Fibroblast of lung (primary cell): ENCODE data around the gene ECI2. TPM values are rescaled to one million over a fixed set of nuclear protein-coding genes. Genes with fewer than 3 reads are reported as not detected.

ENCODE experiments used
- DNase-seq, 2 donors: peaks; one replicate each; pipeline versions ENCODE4 v3.0.0 to v3.0.0-alpha.2; 2010; ENCODE audit warnings: low read depth in 2 of 2
- H2AFZ ChIP-seq: 2 replicates; pipeline ENCODE4 v1.5.1; 2012; ENCODE audit warnings: low read length, control low read depth, inconsistent platforms
- H3K27ac ChIP-seq: 2 replicates; pipeline ENCODE4 v1.5.1; 2011; ENCODE audit warnings: low read length, control low read depth; ENCODE audit not compliant: insufficient read depth
- H3K27me3 ChIP-seq: 2 replicates; pipeline ENCODE4 v1.5.1; 2011; ENCODE audit warnings: mild to moderate bottlenecking, low read length; ENCODE audit not compliant: control insufficient read depth, insufficient read depth
- H3K36me3 ChIP-seq: 2 replicates; pipeline ENCODE4 v1.5.1; 2011; ENCODE audit warnings: low read length; ENCODE audit not compliant: control insufficient read depth, insufficient read depth
- H3K4me1 ChIP-seq: 2 replicates; pipeline ENCODE4 v1.5.1; 2011; ENCODE audit warnings: low read length; ENCODE audit not compliant: control insufficient read depth, insufficient read depth; ENCODE audit errors: extremely low read depth
- H3K4me2 ChIP-seq: 2 replicates; pipeline ENCODE4 v1.5.1; 2011; ENCODE audit warnings: low read length, control low read depth; ENCODE audit not compliant: insufficient read depth; ENCODE audit errors: extremely low read depth
- H3K4me3 ChIP-seq, 4 experiments: fragments of 200-600 bp in 1 of 4; sonication (generic) in 1 of 4; replicated peaks in 1 of 4; 2 replicates each; pipeline ENCODE4 v1.5.1; 2011 to 2016; ENCODE audit warnings: low read length in 4 of 4, low read depth in 3 of 4, mild to moderate bottlenecking in 3 of 4, control low read depth in 2 of 4, inconsistent platforms in 1 of 4, mixed read lengths in 1 of 4; ENCODE audit not compliant: insufficient read depth in 1 of 4; ENCODE audit errors: control extremely low read depth in 1 of 4
- H3K79me2 ChIP-seq: 2 replicates; pipeline ENCODE4 v1.5.1; 2012; ENCODE audit warnings: mild to moderate bottlenecking, low read length, inconsistent platforms; ENCODE audit not compliant: control insufficient read depth, insufficient read depth
- H3K9ac ChIP-seq: 2 replicates; pipeline ENCODE4 v1.5.1; 2011; ENCODE audit warnings: mild to moderate bottlenecking, low read length, control low read depth; ENCODE audit not compliant: insufficient read depth
- H3K9me3 ChIP-seq: 2 replicates; pipeline ENCODE4 v1.5.1; 2012; ENCODE audit warnings: low read depth, low read length; ENCODE audit not compliant: control insufficient read depth, insufficient read depth
- H4K20me1 ChIP-seq: 2 replicates; pipeline ENCODE4 v1.5.1; 2011; ENCODE audit warnings: low read length; ENCODE audit not compliant: control insufficient read depth, insufficient read depth; ENCODE audit errors: extremely low read depth
- CTCF ChIP-seq, 2 donors: IDR thresholded peaks in 1 of 2; conservative IDR thresholded peaks in 1 of 2; 1 replicate in 1 of 2; 2 replicates in 1 of 2; pipeline ENCODE4 v1.5.1; 2011 to 2012; ENCODE audit warnings: low read length in 2 of 2, control low read depth in 1 of 2, inconsistent platforms in 1 of 2, low read depth in 1 of 2, mild to moderate bottlenecking in 1 of 2
- EZH2 ChIP-seq: IDR thresholded peaks from 2 replicates; pipeline ENCODE4 v1.5.1; 2012; ENCODE audit warnings: low read length, control low read depth, mild to moderate bottlenecking; ENCODE audit errors: missing control alignments
- polyA plus RNA-seq, 2 donors: library from polyadenylated mRNA; depleted of rRNA in 1 of 2; stranded (reverse) in 1 of 2; unstranded in 1 of 2; fragments of >200 nt; gene quantifications; 2 replicates each; pipeline ENCODE4 v1.2.1, GENCODE V29; 2011 to 2012; ENCODE audit warnings: missing spikeins in 1 of 2
- total RNA-seq: library from RNA; depleted of rRNA; stranded (reverse); fragments of >200 nt; gene quantifications from 2 replicates; pipeline ENCODE4 v1.2.1, GENCODE V29; 2014

The ECI2 gene
- total and polyA plus RNA-seq, 2 donors (not counting 1 experiment from before 2014, with no cell fraction given): 85.2 to 157 TPM

- no peaks in the 10 kb centered on the region for H3K4me1 ChIP-seq
- no peaks in the 10 kb centered on the region for H4K20me1 ChIP-seq
- no peak for DNase-seq
- no peak overlapping the region for H3K4me2 ChIP-seq
- H2AFZ ChIP-seq: no peak overlapping the region
- H3K4me3 ChIP-seq: no peak overlapping the region
- H3K79me2 ChIP-seq: no peaks in the 10 kb centered on the region
- H3K9ac ChIP-seq: no peak overlapping the region
- no peak overlapping the region for H3K27ac ChIP-seq
- H3K27me3 ChIP-seq: no peaks in the 10 kb centered on the region
- H3K36me3 ChIP-seq: no peaks in the 10 kb centered on the region
- no peaks in the 10 kb centered on the region for H3K9me3 ChIP-seq
- TF ChIP-seq CTCF (conservative IDR thresholded peaks at IDR 0.05 in 1 of 2, IDR thresholded peaks at IDR 0.05 in 1 of 2; ENCODE audit: low read depth in 1 of 2, low read length in 2 of 2) (peak in 1 of 2 donors; percentile 2), EZH2 (no peak)
Measured at GRCh38 chr6:4162370-4162769, 27.0 kb upstream of the ECI2 start.

- no peak overlapping the region for H3K4me2 ChIP-seq
- no peaks in the 10 kb centered on the region for H3K36me3 ChIP-seq
- H3K27me3 ChIP-seq: no peaks in the 10 kb centered on the region
- no peak overlapping the region for H3K9ac ChIP-seq
- DNase-seq: no peak
- no peaks in the 10 kb centered on the region for H3K4me1 ChIP-seq
- TF ChIP-seq EZH2 (no peak), CTCF (conservative IDR thresholded peaks at IDR 0.05 in 1 of 2, IDR thresholded peaks at IDR 0.05 in 1 of 2; ENCODE audit: low read depth in 1 of 2, low read length in 2 of 2) (no peak)
- H3K79me2 ChIP-seq: no peaks in the 10 kb centered on the region
- H2AFZ ChIP-seq: no peak overlapping the region
- no peak overlapping the region for H3K4me3 ChIP-seq
- no peaks in the 10 kb centered on the region for H4K20me1 ChIP-seq
- no peaks in the 10 kb centered on the region for H3K9me3 ChIP-seq
- no peak overlapping the region for H3K27ac ChIP-seq
Measured at GRCh38 chr6:4159491-4159890, 24.1 kb upstream of the ECI2 start.

- DNase-seq: no peak
- H3K4me3 ChIP-seq: no peak overlapping the region
- no peak overlapping the region for H3K4me2 ChIP-seq
- no peaks in the 10 kb centered on the region for H3K36me3 ChIP-seq
- TF ChIP-seq EZH2: no peak
- TF ChIP-seq CTCF (conservative IDR thresholded peaks at IDR 0.05 in 1 of 2, IDR thresholded peaks at IDR 0.05 in 1 of 2; ENCODE audit: low read depth in 1 of 2, low read length in 2 of 2): no peak
- H3K9ac ChIP-seq: no peak overlapping the region
- no peaks in the 10 kb centered on the region for H3K4me1 ChIP-seq
- H2AFZ ChIP-seq: no peak overlapping the region
- no peaks in the 10 kb centered on the region for H3K79me2 ChIP-seq
- H3K9me3 ChIP-seq: no peaks in the 10 kb centered on the region
- no peaks in the 10 kb centered on the region for H3K27me3 ChIP-seq
- no peaks in the 10 kb centered on the region for H4K20me1 ChIP-seq
- H3K27ac ChIP-seq: no peak overlapping the region
Measured at GRCh38 chr6:4157506-4157905, 22.1 kb upstream of the ECI2 start.
